Measurements from ENCODE around the gene VWC2L. TPM values are rescaled to one million over a fixed set of nuclear protein-coding genes. Genes with fewer than 3 reads are reported as not detected.

Gene VWC2L
- under 0.01 TPM for total RNA-seq

DNA sequence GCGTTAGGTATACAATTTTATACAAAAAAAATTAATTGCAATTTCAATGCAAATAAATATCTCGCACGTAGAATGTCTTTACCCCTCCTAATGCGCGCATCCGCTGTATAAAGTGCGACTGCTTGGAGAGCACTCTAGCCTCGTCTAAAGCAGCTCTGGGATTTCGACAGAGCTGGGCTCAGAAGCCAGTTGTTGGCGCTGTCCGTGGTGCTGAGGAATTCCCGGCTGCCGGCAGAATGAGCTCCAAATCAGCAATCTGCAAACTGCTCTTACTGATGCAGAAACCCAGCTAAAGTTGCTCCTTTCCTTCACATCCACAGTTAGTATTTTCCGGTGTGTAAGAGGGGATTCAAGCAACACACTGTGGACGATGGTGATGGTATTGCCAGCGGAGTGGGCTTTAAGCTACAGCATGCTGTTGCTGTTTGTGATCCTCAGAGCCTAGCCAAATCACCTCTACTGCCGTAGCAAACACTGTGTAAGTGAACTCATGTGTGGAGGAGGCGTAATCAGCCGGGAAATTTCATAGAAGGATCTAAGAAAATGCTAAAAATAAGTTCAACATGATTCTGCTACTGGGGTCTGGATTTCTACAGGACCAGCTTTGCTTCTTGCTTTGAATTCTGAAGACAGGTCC, at the start of gene VWC2L:
Gene VWC2L, plus strand, starts transcription at position 137 of the 637 bp plus-strand sequence. CDS start 3,140 bp downstream, outside the sequence.
- no peaks in the 10 kb centered on the region for H3K9me3 ChIP-seq (ENCODE audit: low read depth, low read length)
- no peaks in the 10 kb centered on the region for H3K27me3 ChIP-seq (ENCODE audit: insufficient read depth, low read length)
- H3K4me3 ChIP-seq (ENCODE audit: low read length) = no peak within 1 kb of the TSS
- H3K4me1 ChIP-seq (ENCODE audit: insufficient read depth, low read length) = no peaks in the 10 kb centered on the region

DNA sequence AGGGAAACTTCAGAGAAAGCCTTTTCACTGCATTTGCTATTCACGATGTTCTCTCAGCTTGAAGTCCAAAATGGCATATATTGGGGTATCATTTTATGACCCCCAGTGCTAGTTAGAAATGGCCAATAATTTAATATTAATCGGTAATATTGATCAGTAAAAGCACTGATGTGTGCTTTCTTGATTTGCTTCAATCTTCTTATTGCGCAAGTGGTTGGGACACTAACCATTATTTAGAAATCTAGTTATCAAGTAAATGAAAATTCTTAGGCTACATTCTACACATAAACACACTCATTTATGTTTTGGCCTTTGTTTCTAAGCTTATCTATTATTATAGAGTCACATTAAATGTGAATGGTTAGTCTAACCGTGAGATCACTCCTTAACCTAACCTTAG, 49.7 kb upstream of the VWC2L start:
- H3K27me3 ChIP-seq (ENCODE audit: insufficient read depth, low read length) = no peaks in the 10 kb centered on the region
- no peaks in the 10 kb centered on the region for H3K9me3 ChIP-seq (ENCODE audit: low read depth, low read length)
- H3K4me1 ChIP-seq (ENCODE audit: insufficient read depth, low read length) = no peaks in the 10 kb centered on the region
- H3K4me3 ChIP-seq (ENCODE audit: low read length) = no peak overlapping the region

DNA sequence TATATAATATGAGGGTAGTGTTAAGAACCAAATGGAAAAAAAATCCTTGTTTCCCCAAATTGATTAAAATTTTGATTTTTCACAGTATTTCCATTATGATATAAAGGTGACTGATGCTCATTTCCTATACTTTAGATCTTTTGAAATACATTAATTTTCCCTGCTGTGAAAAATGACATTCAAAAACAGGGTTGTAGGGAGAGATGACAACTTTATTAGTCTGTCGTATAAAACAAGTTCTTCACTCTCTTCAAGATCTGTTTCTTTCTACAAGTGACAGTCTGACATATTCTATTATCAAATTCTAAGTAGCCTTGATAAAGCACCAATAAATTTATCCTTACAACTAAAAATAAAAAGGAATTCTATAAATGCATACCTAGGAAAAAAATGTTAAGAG, 45.3 kb upstream of the VWC2L start:
- H3K4me1 ChIP-seq (ENCODE audit: insufficient read depth, low read length) = no peaks in the 10 kb centered on the region
- no peaks in the 10 kb centered on the region for H3K9me3 ChIP-seq (ENCODE audit: low read depth, low read length)
- H3K27me3 ChIP-seq (ENCODE audit: insufficient read depth, low read length) = no peaks in the 10 kb centered on the region

DNA sequence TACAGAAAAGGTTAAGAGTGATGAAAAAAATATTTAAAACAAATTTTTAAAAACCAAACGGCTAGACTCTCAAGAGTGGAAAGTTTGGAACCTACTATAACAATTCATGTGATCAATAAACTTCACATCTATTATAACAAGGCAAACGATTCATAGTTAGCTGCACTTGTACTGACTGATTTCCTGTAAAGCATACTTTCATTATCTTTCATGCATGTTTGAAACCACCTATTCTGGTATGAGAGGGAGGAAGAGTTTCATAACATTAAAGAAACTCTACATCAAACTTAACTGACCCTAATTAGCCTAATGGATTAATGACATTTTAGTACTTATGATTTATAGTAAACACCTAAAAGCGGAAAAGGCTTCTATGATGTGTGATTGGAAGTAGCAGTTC, 43.7 kb upstream of the VWC2L start:
- no peak overlapping the region for H3K4me3 ChIP-seq (ENCODE audit: low read length)
- no peaks in the 10 kb centered on the region for H3K4me1 ChIP-seq (ENCODE audit: insufficient read depth, low read length)

More for the DNA sequence above, 45.3 kb upstream of the VWC2L start:
- H3K4me3 ChIP-seq (ENCODE audit: low read length) = no peak overlapping the region

DNA sequence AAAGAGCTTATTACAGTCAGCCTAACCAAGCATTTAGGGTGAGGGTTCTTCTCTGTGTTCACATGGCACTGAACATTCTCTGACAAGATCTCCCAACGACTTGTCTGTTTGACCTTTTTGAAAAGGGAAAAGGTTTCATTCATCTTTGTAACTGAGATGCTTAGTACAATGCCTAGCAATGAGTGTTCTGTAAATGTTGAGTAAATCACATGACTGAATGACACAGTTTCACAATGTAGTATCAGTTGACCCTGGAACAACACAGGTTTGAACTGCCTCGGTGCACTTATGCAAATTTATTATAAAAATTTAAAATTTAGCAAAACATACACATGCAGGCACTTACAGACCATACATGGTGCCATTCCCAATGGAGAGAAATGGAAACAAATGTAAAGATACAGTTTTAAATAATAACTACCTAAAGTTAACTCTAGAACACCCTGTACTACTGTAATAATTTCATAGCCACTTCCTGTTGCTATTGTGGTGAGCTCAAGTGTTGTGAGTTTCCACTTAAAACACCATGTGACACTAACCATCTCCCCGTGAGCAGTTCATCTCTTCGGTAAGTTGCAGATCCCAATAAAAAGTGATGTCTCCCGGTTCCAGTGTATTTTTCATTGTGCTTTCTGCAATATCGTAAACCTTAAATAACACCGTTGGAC, 34.1 kb upstream of the VWC2L start:
- Histone ChIP-seq H3K4me3 (ENCODE audit: low read length) (no peak overlapping the region), H3K4me1 (ENCODE audit: insufficient read depth, low read length) (no peaks in the 10 kb centered on the region), H3K27me3 (ENCODE audit: insufficient read depth, low read length) (no peaks in the 10 kb centered on the region), H3K9me3 (ENCODE audit: low read depth, low read length) (no peaks in the 10 kb centered on the region)

More for the DNA sequence above, 43.7 kb upstream of the VWC2L start:
- no peaks in the 10 kb centered on the region for H3K9me3 ChIP-seq (ENCODE audit: low read depth, low read length)
- H3K27me3 ChIP-seq (ENCODE audit: insufficient read depth, low read length) = no peaks in the 10 kb centered on the region

DNA sequence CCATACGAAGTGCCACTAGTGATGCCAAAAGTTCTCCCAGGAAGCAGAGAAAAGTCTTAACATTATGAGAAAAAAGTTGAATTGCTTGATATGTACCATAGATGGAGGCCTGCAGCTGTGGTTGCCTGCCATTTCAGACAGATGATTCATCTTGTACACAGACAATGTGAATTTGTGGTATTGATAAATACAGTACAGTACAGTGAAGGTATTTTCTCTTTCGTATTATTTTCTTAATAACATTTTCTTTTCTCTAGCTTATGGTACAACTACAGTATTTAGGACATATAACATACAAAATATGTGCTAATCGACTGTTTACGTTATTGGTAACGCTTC, 33.6 kb upstream of the VWC2L start:
- Histone ChIP-seq H3K4me3 (ENCODE audit: low read length) (no peak overlapping the region), H3K9me3 (ENCODE audit: low read depth, low read length) (no peaks in the 10 kb centered on the region), H3K27me3 (ENCODE audit: insufficient read depth, low read length) (no peaks in the 10 kb centered on the region), H3K4me1 (ENCODE audit: insufficient read depth, low read length) (no peaks in the 10 kb centered on the region)

DNA sequence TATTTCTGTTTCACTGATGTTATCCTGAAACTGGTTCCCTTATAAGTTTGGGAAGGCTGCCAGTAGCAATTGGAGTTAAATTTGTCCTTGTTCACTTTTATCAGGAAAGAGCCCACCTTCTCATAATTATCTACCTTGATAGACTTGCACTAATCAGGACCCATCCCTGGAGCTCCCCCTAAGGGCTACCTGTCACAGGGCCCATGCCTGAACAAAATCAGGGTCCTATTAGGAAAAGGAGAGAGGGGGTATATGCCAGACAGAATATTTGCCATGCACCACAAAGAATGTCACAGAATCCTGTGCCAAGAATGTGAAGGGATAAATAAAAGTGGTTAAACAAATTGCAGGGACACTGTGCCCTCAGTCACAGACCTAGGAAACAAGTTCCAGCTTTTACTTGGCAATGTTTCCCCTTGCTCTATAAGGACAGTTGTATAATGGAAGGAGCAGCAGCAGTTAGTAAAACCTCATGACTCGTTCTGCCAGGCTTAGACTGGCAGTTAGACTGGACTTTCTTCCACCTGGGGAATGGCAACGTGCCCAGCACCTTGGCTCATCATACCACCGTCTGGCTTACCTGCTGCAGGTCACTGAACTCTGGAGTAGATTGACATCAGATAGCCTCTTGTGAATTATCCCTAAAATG, 32.3 kb upstream of the VWC2L start:
- no peaks in the 10 kb centered on the region for H3K4me1 ChIP-seq (ENCODE audit: insufficient read depth, low read length)
- no peak overlapping the region for H3K4me3 ChIP-seq (ENCODE audit: low read length)
- H3K9me3 ChIP-seq (ENCODE audit: low read depth, low read length) = no peaks in the 10 kb centered on the region
- H3K27me3 ChIP-seq (ENCODE audit: insufficient read depth, low read length) = no peaks in the 10 kb centered on the region

DNA sequence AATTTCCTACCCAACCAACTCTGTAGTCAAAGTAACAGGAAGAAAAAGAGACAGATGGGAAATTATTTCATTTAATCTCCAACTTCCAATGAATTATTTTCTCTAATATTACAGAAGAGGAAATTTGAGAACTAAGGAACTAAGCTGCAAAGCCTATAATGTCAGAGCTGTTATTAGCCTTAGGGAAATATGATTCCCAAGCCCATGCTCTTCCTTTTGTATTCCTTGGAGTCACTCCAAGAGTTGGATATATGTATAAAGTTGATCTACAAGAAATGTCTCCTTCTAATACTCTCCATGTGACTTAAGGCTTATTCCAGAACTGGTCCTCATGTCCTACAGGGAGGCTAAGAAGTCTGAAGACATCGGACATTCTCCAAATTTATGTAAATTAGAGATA, 31.6 kb upstream of the VWC2L start:
- H3K9me3 ChIP-seq (ENCODE audit: low read depth, low read length) = no peaks in the 10 kb centered on the region
- no peaks in the 10 kb centered on the region for H3K4me1 ChIP-seq (ENCODE audit: insufficient read depth, low read length)
- H3K4me3 ChIP-seq (ENCODE audit: low read length) = no peak overlapping the region
- no peaks in the 10 kb centered on the region for H3K27me3 ChIP-seq (ENCODE audit: insufficient read depth, low read length)

DNA sequence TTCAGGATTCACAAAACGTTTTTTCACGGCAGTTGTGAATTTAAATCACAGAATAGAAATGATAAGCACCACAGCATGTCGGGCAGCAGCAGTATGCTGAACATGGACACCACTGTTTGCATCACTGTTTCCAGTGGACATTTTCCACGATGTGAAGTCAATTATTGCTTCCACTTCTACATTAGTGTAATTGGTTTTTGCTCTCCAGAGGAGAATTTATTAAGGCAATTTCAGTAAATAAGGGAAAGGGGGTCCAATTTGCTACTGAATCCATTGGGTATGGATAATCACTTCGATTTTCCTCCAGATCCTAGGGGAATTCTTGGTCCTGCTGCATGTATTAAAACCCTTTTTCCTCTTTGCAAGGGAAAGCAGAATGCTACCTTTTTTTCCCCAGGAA, 30.2 kb upstream of the VWC2L start:
- H3K4me1 ChIP-seq (ENCODE audit: insufficient read depth, low read length) = no peaks in the 10 kb centered on the region
- no peaks in the 10 kb centered on the region for H3K27me3 ChIP-seq (ENCODE audit: insufficient read depth, low read length)
- no peak overlapping the region for H3K4me3 ChIP-seq (ENCODE audit: low read length)
- no peaks in the 10 kb centered on the region for H3K9me3 ChIP-seq (ENCODE audit: low read depth, low read length)

DNA sequence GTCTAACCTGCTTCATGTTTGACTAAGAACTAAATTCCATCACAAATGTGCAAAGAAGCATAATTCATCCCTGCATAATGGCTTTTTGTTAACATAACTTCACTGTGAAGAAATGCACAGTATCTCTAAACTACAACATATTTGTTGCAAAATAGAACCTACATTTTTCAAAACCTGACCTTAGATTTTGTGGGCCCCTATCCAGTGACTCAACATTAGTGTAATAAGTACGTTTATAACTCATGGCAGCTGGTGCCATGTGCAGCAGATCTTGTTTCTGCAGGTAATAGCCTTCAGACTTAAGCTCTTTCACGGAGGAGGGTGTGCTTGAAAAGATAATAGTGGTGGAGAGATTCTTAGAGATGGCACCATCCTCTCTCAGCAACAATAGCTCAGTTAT, 28.6 kb upstream of the VWC2L start:
- no peaks in the 10 kb centered on the region for H3K9me3 ChIP-seq (ENCODE audit: low read depth, low read length)
- H3K27me3 ChIP-seq (ENCODE audit: insufficient read depth, low read length) = no peaks in the 10 kb centered on the region
- H3K4me1 ChIP-seq (ENCODE audit: insufficient read depth, low read length) = no peaks in the 10 kb centered on the region
- H3K4me3 ChIP-seq (ENCODE audit: low read length) = no peak overlapping the region

DNA sequence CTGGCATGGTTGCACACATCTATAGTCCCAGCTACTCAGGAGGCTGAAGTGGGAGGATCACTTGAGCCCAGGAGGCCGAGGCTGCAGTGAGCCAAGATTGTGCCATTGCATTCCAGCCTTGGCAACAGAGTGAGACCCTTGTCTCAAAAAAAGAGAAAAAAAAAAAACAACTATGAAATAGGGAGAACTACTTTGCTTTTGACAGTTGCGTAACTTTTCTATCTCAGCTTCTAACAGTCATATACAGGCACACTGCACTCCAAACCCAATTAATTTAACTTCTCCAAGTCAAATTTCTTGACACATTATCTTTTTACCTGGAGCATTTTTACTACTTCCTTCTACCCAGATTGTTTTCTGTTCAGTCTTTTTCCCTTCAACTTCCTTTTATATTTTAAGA, 24.1 kb upstream of the VWC2L start:
- Histone ChIP-seq H3K27me3 (ENCODE audit: insufficient read depth, low read length) (no peaks in the 10 kb centered on the region), H3K4me3 (ENCODE audit: low read length) (no peak overlapping the region), H3K9me3 (ENCODE audit: low read depth, low read length) (no peaks in the 10 kb centered on the region), H3K4me1 (ENCODE audit: insufficient read depth, low read length) (no peaks in the 10 kb centered on the region)

DNA sequence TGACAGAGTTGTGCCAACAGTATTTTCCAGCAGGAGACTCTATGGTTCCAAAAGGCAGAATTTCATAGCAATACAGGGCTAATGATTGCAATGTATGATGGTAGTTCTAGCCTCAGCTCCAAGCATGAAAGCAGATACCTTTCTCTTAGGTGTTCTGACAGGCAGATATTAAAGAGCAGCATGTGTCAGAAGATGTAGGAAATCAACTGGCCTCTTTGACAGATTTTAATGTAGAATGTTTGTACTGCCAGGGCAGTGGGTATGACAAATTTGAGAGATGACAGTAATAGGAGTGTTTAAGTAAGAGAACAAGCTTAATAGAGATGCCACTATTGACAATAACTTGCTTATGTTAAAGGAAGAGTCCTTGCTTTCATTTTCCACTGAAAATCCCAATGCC, 21.5 kb upstream of the VWC2L start:
- H3K4me3 ChIP-seq (ENCODE audit: low read length) = no peak overlapping the region

DNA sequence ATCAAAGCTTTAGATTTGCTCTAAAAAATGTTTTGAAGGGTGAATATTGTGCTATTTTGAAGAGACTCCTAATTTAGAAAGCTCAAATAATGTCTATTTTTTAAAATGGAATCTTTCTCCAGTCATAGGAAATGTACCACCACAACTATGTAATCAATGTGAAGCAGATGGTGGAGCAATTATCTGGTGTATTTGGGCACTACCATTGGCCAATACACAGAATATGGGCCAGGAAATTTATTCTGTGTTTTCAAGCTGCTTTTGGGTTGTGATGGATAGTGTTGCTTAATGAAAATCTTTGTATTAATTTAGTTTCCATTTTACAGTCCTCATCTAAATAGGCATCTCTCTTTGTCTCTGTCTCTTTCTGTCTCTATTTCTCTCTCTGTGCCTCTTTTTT, 17.1 kb upstream of the VWC2L start:
- Histone ChIP-seq H3K9me3 (ENCODE audit: low read depth, low read length) (no peaks in the 10 kb centered on the region), H3K4me1 (ENCODE audit: insufficient read depth, low read length) (no peaks in the 10 kb centered on the region), H3K4me3 (ENCODE audit: low read length) (no peak overlapping the region), H3K27me3 (ENCODE audit: insufficient read depth, low read length) (no peaks in the 10 kb centered on the region)

More for the DNA sequence above, 21.5 kb upstream of the VWC2L start:
- no peaks in the 10 kb centered on the region for H3K4me1 ChIP-seq (ENCODE audit: insufficient read depth, low read length)
- no peaks in the 10 kb centered on the region for H3K27me3 ChIP-seq (ENCODE audit: insufficient read depth, low read length)
- no peaks in the 10 kb centered on the region for H3K9me3 ChIP-seq (ENCODE audit: low read depth, low read length)

DNA sequence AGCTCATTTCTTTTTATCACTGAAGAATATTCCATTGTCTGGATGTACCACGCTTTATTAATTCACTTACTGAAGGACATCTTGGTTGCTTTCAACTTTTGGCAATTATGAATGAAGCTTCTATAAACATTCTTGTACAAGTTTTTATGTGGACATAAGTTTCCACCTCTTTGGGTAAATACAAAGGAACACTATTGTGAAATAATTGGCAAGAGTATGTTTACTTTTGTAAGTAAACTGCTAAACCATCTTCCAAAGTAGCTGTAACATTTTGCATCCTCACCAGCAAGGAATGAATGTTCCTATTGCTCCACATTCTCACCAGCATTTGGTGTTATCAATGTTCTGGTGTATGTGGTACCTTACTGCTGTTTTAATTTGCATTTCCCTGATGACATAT, 15.8 kb upstream of the VWC2L start:
- Histone ChIP-seq H3K27me3 (ENCODE audit: insufficient read depth, low read length) (no peaks in the 10 kb centered on the region), H3K9me3 (ENCODE audit: low read depth, low read length) (no peaks in the 10 kb centered on the region), H3K4me3 (ENCODE audit: low read length) (no peak overlapping the region), H3K4me1 (ENCODE audit: insufficient read depth, low read length) (no peaks in the 10 kb centered on the region)

DNA sequence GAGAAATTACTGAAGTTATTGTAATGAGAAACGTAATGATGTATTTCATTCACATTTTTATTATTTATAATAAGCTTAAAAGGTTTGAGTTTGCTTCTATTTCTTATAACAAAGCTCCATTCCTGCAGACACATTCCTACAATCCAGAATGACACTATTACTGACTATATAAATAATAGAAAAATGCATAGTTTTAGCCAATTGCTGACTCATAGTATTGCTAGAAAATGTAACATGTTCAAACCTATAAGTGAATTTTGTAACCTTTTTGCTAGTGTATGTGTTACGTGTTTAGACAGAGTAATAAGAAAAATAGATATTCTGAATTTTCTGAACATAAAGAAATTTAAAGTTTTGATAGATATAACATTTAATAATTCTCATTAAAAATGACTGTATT, 9.3 kb upstream of the VWC2L start:
- H3K4me3 ChIP-seq (ENCODE audit: low read length) = no peak overlapping the region
- no peaks in the 10 kb centered on the region for H3K4me1 ChIP-seq (ENCODE audit: insufficient read depth, low read length)
- H3K9me3 ChIP-seq (ENCODE audit: low read depth, low read length) = no peaks in the 10 kb centered on the region
- no peaks in the 10 kb centered on the region for H3K27me3 ChIP-seq (ENCODE audit: insufficient read depth, low read length)

All from mononuclear cell (primary cell).